HuH-7.5 (cell line): ENCODE results near the gene ZSWIM5.
"Not testable (repeated sequence)": the region's sequence is repeated elsewhere in the genome, so short reads cannot be mapped to it uniquely, and the experiment has no call there.

ENCODE experiments used
- DNase-seq: peaks from one replicate; pipeline ENCODE4 v3.0.0; 2011; ENCODE audit warnings: low spot score

The ZSWIM5 gene

DNA sequence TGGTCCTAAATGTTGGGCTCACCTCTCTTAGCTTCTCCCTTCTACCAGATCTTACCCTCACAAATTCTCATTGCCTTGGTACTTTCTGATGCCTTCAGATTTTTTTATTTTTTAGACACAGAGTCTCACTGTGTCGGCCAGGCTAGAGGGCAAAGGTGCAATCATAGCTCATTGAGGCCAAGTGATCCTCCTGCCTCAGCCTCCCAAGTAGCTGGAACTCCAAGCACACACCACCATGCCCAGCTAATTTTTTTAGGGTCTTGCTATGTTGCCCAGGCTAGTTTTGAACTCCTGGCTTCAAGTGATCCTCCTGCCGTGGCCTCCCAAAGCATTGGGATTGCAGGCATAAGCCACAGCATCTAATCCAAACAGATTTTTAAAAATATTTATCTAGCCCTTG is 69.4 kb downstream of the ZSWIM5 start:
- no peak for DNase-seq

DNA sequence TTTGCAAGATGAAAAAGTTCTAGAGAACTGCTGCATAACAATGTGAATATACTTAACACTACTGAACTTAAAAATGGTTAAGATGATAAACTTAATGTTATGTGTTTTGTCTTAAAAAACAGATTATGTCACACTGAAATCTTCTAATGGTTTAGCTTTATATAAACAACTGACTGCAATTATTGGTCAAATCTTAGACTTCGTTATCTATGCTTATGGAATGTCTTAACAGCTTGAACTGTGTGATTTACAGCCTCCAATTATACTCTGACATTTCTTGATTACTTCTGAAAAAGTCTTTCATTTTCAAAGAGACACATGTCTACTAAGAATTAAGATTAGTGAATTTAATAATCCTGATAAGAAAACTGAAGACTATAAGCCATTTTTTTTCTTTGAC is 71.1 kb downstream of the ZSWIM5 start:
- DNase-seq = no peak

DNA sequence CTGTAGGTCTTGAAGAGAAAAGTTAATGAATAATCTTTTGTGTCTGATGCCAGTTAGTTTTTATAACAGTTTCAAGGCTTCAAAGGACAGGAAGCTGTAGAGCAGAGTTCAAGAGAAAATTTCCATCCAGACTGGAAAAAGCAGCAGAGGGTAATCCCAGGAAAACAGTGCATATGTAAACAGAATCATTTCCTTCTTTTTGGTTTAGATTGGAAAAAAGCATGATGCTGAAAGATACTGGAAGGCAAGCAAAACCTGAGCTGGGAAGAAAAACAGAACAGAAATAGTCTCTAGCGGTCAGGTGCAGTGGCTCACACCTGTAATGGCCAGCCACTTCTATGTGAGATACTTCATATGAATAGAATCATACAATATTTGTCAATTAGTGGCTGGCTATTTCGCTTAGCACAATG is 71.9 kb downstream of the ZSWIM5 start:
- DNase-seq = peak; percentile 25

DNA sequence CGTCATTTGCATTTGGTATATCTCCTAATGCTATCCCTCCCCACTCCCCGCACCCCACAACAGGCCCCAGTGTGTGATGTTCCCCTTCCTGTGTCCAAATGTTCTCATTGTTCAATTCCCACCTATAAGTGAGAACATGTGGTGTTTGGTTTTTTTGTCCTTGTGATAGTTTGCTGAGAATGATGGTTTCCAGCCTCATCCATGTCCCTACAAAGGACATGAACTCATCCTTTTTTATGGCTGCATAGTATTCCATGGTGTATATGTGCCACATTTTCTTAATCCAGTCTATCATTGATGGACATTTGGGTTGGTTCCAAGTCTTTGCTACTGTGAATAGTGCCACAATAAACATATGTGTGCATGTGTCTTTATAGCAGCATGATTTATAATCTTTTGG is 73.7 kb downstream of the ZSWIM5 start:
- not testable (repeated sequence) for DNase-seq

DNA sequence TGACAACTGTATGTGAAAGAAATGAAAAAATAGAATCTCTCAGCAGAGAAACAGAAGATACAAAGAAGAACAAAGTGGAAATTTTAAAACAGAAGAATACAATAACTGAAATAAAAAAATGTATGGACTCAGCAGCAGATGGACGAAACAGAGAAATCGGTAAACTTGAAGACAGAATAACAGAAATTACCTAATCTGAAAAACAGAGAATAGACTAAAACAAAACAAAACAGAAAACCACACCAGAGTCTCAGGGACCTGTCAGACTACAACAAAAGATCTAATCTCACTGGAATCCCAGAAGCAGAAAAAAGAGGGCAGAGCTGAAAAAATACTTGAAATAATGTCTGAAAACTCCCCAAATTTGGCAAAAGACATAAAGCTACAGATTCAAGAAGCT is 83.0 kb downstream of the ZSWIM5 start:
- DNase-seq = no peak

DNA sequence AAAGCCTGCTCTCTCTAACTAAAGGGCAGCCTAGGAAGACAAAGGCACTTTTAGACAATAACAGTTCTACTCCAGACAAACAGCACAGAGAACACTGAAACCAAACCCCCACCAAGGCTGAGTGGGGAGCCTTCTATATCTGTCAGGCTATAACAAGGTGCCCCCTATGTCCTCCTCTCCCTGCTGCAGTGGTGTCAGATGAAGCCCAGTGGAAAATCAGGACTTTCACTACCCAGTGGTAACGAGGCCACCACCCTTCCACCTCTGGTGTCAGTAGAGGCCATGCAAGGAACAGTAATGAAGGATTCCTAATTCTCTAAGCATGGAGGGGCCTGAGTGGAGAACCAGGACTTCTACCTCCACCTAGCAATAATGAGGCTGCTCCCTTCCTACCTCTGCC is 83.7 kb downstream of the ZSWIM5 start:
- no peak for DNase-seq

DNA sequence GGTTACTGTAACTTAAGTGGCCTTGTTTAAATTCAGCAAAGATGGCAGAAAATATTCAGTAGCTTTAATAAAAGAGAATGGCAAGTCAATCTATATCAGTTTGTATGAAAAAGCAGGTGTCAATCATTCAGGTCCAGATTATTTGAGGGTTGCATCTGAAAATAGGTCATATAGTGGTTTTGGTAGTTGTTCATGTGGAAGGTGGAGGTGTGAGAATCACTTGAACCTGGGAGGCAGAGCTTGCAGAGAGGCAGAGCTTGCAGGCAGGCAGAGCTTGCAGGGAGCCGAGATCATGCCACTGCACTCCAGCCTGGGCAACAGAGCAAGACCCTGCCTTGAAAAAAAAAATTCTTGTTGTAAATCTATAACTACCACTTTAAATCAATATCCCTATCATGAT is 88.6 kb downstream of the ZSWIM5 start:
- DNase-seq = no peak

DNA sequence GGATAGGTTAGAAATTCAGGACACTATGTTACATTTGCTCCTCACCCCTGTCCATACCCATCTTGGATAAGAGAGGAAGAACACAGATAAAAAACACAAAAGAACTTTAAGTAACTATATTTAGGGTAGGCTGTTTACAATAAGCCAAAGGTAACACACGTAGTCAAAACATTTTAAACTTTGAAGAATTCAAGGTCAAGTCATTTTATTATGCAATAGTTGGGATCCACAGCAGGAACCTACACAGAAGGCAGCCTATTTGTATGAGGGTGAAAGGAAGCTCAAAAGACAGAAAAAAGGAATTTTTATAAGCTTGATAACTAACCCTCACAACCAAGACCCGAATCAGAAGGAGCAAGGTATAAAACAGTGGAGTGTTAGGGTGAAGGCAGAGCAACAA is 89.6 kb downstream of the ZSWIM5 start:
- no peak for DNase-seq

DNA sequence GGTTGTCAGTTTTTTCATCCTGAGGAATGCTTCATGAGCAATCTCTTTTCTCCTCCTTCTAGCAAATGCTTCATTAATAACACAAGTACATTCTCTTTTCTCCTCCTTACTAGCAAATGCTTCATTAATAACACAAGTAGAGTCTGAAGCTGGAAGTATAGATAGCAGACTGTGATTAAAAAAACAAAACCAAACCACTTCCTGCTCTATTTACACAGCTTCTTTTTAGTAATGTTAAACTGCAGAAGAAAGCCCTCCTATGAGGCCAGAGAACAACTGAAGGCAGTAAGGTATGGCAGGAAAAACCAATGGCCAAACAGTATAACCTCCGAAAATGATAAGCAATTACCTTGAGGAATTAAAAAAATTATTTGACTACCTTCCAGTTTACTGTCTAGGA is 90.1 kb downstream of the ZSWIM5 start:
- DNase-seq = no peak

DNA sequence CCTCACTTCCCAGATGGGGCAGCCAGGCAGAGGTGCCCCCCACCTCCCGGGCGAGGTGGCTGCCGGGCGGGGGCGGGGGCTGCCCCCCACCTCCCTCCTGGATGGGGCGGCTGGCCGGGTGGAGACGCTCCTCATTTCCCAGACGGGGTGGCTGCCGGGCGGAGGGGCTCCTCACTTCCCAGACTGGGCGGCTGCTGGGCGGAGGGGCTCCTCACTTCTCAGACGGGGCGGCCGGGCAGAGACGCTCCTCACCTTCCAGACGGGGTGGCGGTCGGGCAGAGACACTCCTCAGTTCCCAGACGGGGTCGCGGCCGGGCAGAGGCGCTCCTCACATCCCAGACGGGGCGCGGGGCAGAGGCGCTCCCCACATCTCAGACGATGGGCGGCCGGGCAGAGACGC is 91.2 kb downstream of the ZSWIM5 start:
- DNase-seq = not testable (repeated sequence)

DNA sequence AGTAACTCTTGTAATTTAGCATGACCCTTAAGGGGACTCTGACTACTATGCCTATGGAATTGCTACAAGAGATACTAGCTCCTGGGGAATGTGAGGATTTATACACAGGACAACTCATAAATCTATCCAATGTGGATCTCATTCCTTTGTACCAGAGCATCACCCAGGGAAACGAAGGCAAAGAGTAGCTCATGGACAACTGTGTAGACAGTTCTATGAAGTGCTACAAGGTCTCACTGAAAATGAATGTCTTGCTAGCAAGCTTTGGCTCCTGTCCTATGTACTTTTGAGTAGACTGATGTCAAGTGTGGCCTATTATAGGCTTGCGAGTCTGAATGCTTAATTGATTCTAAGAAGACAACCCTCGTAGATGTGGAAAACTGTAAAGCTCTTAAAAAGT is 93.7 kb downstream of the ZSWIM5 start:
- DNase-seq = no peak

DNA sequence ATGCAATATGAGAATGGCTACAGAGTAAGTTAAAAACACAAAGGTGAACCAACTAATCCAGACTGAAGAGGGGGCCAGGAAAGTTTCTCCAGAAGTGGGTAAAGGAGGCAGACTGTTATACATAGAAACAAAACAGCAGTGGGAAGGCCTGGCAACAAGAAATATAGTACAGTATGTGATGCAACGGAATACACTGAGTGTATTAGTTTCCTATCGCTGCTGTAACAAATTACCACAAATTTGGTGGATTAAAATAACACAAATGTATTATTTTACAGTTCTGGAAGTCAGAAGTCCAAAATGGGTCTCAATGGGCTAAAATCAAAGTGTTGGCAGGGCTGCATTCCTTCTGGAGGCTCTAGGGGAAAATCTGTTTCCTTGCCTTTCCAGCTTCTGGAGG is 95.2 kb downstream of the ZSWIM5 start:
- DNase-seq = no peak

DNA sequence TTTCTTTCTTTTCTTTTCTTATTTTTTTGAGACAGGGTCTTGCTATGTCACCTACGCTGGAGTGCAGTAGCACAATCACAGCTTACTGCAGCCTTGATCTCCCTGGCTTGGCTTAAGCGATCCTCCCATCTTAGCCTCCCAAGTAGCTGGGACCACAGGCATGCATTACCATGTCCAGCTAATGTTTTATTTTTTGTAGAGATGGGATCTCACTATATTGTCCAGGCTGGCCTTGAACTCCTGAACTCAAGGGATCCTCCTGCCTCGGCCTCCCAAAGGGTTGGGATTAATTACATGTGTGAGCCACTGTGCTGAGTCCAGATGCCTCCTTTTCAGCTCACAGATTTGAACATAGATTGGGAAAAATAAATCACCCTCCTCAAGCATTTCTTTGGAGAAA is 98.6 kb downstream of the ZSWIM5 start:
- DNase-seq = no peak

DNA sequence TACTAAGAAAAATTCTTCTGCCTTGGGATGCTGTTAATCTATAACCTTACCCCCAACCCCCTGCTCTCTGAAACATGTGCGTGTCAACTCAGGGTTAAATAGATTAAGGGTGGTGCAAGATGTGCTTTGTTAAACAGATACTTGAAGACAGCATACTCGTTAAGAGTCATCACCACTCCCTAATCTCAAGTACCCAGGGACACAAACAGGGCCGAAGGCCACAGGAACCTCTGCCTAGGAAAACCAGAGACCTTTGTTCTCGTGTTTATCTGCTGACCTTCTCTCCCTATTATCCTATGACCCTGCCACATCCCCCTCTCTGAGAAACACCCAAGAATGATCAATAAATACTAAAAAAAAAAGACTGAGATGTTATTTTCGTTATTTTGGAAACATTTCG is 99.5 kb downstream of the ZSWIM5 start:
- not testable (repeated sequence) for DNase-seq

DNA sequence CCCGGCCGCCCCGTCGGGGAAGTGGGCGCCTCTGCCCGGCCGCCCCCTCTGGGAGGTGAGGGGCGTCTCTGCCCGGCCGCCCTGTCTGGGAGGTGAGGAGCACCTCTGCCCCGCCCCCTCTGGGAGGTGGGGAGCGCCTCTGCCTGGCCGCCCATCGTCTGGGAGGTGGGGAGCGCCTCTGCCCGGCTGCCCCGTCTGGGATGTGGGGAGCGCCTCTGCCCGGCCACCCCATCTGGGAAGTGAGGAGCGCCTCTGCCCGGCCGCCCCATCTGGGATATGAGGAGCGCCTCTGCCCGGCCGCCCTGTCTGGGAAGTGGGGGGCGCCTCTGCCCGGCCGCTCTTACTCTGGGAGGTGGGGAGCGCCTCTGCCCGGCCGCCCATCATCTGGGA is 100.3 kb downstream of the ZSWIM5 start:
- not testable (repeated sequence) for DNase-seq

DNA sequence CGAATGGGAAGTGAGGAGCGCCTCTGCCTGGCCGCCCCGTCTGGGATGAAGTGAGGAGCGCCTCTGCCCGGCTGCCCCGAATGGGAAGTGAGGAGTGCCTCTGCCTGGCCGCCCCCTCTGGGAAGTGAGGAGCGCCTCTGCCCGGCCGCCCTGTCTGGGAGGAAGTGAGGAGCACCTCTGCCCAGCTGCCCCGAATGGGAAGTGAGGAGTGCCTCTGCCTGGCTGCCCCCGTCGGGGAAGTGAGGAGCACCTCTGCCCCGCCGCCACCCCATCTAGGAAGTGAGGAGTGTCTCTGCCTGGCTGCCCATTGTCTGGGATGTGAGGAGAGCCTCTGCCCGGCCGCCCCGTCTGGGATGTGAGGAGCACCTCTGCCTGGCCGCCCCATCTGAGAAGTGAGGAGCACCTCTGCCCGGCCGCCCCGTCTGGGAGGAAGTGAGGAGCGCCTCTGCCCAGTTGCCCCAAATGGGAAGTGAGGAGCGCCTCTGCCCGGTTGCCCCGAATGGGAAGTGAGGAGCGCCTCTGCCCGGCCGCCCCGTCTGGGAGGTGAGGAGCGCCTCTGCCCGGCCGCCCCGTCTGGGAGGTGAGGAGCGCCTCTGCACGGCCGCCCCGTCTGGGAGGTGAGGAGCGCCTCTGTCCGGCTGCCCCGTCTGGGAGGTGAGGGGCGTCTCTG is 100.8 kb downstream of the ZSWIM5 start:
- DNase-seq = not testable (repeated sequence)

DNA sequence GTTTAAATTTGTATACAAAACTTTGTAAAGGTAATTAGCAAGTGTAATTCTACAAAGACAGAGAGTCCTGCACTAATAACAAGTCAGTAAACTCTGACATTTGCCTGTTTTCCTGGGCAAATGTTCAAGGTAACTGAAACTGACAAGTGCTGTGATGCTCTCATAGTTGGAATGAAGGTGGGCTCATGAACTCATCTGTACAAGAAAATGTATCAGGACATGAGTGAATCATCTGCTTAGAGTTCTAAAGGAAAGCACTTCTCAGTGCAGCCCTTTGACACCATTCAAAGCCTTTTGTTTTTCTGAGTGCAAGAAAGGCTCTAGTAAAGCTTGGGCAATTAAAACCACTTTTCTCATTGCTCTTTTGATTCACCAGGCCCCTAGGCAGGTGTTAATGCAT is 102.9 kb downstream of the ZSWIM5 start:
- DNase-seq = no peak

DNA sequence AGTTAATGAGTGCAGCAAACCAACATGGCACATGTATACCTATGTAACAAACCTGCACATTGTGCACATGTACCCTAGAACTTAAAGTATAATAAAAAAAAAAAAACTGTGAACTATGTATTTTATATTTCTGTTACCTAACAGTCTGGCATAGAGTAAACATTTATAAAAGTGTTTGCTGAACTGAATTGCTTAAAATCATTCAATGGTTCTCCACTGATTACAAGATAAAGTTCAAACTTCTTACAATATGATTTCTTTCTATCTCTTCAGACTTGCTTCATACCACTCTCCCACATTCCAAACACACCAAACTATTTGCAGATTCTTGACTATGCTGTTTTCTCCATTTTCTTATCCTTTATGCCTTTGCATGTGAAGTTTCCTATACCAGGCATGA is 104.5 kb downstream of the ZSWIM5 start:
- DNase-seq = no peak

DNA sequence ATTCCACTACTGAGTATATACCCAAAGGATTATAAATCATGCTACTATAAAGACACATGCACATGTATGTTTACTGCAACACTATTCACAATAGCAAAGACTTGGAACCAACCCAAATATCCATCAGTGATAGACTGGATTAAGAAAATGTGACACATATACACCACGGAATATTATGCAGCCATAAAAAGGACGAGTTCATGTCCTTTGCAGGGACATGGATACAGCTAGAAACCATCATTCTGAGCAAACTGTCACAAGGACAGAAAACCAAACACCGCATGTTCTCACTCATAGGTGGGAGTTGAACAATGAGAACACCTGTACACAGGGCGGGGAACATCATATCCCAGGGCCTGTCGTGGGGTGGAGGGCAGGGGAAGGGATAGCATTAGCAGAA is 104.9 kb downstream of the ZSWIM5 start:
- not testable (repeated sequence) for DNase-seq

DNA sequence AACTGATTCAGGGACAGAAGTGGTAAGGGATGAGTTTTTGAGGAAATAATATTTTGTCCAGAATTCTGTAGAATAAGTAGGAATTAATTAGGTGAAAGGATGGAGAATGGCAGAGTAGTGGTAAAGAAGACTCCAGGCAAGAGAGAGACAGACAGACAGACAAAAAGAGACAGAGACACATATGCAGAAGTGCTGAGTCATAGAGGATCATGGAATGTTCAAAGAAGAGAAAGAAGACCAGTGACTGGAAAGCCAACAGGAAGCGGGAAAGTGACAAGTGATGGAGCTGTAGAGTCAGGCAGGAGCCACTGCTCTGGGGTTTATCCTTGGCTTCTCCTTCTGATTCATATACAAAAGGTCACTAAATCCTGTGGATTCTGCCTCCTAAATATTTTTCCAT is 108.5 kb downstream of the ZSWIM5 start:
- no peak for DNase-seq

DNA sequence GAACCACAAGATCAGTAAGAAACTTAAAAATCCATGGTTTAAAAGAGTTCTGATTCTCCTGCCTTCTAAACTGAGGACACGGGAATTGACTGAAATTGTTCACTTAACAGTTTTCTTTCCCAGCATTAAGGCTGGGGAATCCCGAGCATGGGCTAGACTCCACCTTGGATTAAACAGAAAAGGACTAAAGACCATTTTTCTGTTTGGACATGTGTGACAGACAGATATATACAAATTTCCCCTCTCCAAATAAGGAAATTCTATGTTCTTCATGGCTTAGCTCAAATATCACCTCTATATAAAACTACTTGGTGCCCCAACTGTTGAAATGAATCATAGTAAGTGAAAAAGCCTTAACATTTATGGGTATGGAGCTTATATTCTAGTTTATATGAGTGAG is 109.3 kb downstream of the ZSWIM5 start:
- no peak for DNase-seq

DNA sequence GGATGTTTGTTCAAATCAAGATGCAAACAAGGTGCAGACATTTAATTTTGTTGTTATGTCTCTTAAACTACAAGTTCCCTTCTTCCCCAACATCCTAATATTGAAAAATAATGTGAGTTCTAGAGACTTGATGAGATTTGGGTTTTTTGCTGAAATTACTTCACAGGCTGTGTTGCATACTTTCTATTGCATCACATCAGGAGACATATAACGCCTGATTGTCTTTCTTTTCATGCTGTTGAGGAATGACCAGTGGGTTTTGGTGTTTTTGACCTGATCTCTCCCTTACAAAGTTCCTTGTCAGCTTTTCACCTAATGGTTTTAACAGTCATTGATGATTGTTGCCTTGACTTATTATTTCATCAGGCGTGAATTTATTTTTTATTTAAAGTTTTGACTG is 111.0 kb downstream of the ZSWIM5 start:
- no peak for DNase-seq

DNA sequence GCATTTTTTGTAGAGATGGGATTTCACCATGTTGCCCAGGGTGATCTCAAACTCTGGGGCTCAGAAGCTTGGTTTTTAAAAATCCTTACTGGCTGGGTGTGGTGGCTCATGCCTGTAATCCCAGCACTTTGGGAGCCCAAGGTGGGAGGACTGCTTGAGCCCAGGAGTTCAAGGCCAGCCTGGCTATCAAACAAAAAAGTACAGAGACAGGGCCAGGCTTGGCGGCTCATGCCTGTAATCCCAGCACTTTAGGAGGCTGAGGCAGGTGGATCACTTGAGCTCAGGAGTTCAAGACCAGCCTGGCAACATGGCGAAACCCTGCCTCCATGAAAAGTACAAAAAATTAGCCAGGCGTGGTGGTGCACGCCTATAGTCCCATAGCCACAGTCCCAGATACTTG is 112.0 kb downstream of the ZSWIM5 start:
- DNase-seq = not testable (repeated sequence)

DNA sequence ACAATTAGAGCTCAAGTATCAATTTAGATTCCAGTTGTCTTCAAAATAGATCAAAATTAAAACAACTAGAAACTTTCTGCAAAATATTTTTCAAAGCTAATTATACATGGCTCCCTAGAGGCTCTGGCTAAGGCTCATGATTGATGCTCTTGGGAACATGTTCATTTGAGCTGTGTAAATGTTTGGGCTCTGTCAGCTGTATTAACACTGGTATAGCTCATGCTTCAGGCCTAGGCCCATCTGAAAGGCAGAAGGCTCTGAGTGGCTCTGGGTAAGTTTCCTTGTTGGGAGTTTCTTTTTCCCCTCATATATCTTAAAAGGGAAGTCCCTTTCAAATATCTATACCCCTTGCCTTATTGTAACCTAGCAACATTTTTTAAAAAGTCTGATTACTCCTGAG is 113.1 kb downstream of the ZSWIM5 start:
- no peak for DNase-seq

DNA sequence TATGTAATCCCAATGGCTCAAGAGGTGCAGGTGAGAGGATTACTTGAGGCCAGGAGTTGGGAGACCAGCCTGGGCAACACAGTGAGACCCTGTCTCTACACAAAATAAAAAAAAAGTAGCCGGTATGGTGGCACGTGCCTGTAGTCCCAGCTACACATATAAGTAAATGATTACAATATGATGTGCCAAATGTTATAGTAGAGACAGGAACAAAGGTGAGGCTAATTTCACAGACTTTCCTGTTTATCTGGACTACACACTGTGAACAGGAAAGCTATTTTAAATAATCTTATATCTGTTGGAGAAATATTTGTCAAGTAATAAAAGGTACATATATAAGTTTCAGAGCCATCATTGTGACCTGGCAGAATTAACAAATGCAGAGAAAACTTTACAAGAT is 116.7 kb downstream of the ZSWIM5 start:
- DNase-seq = no peak
